ENCODE measurements around the gene APBA2.
"Not testable (repeated sequence)": the region's sequence is repeated elsewhere in the genome, so short reads cannot be mapped to it uniquely, and the experiment has no call there.

Gene APBA2

DNA sequence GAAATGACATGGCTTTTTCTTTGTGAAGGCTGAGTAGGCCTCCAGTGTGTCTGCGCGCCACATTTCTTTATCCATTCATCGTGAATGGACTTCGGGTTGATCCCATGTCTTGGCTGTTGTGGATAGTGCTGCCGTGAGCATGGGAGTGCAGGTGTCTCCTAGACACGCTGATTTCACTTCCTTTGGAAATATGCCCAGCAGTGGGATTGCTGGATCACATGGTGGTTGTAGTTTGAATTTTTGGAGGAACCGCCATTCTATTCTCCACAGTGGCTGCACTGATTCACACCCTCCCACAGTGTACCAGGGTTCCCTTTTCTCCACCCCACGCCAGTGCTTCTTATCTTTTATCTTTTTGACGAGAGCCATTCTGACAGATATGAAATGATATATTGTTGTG is 212.2 kb downstream of the APBA2 start:
- DNase-seq (ENCODE audit: extremely low spot score) = no peak
- ChIA-PET POLR2A (no interaction called here), CTCF (no interaction called here)
- TF ChIP-seq, protein P1, sequence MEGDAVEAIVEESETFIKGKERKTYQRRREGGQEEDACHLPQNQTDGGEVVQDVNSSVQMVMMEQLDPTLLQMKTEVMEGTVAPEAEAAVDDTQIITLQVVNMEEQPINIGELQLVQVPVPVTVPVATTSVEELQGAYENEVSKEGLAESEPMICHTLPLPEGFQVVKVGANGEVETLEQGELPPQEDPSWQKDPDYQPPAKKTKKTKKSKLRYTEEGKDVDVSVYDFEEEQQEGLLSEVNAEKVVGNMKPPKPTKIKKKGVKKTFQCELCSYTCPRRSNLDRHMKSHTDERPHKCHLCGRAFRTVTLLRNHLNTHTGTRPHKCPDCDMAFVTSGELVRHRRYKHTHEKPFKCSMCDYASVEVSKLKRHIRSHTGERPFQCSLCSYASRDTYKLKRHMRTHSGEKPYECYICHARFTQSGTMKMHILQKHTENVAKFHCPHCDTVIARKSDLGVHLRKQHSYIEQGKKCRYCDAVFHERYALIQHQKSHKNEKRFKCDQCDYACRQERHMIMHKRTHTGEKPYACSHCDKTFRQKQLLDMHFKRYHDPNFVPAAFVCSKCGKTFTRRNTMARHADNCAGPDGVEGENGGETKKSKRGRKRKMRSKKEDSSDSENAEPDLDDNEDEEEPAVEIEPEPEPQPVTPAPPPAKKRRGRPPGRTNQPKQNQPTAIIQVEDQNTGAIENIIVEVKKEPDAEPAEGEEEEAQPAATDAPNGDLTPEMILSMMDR (IDR thresholded peaks at IDR 0.05; ENCODE audit: control extremely low read depth, extremely low read depth, low read depth, missing control alignments) = no peak

DNA sequence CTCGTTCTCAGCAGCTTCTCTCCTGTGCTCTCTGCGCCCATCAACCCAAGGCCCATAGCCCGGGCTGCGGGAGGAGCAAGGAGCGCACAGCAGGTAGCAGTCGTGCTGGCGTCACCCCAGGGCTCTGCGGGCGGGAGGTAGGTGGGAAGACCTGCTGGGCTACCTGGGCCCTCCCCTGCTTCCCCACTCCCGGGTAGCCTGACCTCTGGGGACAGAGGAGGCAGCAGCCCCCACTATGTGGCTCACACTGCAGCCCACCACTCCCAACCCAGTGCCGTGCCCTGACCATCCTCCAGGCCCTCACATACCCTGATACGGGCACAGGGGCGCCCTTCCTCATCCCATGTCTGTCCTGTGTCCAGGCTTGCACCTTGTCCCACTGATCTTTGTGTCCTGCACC is 212.9 kb downstream of the APBA2 start:
- ChIA-PET CTCF (interaction anchor here (2.4 kb wide), 1 partner anchor 9 kb away, joined by 10 read pairs; no protein-coding TSS in a partner anchor), POLR2A (no interaction called here)
- TF ChIP-seq, protein P1 (IDR thresholded peaks at IDR 0.05; ENCODE audit: control extremely low read depth, extremely low read depth, low read depth, missing control alignments) = no peak
- DNase-seq (ENCODE audit: extremely low spot score) = no peak

- DNase-seq (ENCODE audit: extremely low spot score) = no peak
- POLR2A ChIA-PET = no interaction called here
- CTCF ChIA-PET = interaction anchor here (1.0 to 2.4 kb wide), 3 partner anchors 9 to 64 kb away, joined by 3 to 10 read pairs (median 4); no protein-coding TSS in a partner anchor
- TF ChIP-seq, protein P1 (IDR thresholded peaks at IDR 0.05; ENCODE audit: control extremely low read depth, extremely low read depth, low read depth, missing control alignments) = no peak
Observed at GRCh38 chr15:29099131-29099880, 213.5 kb downstream of the APBA2 start.

DNA sequence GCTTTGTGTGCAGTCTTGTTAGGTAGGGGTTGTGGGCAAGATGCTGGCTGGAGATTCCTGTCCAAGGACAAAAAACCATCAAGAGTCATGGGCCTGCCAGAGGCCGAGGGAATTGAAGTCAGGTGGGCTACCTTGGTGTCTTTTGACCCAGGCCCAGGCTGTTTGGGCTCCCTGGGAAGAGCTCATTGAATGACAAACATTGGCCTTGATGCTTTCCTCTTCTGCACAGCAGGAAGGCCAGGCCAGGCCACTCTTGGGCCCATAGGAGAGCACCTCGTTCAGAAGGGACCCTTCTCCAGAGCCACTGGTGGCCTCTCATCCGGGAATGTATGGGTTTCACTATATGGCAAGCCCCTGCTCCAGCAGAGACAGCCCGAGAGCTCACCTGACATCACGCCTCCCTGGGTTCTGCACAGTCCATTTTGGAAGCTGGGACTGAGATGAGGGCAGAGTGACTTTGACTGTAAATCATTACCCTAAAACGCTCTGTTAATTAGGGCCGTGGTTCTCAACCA is 214.8 kb downstream of the APBA2 start:
- ChIA-PET POLR2A (no interaction called here), CTCF (interaction anchor here (1.0 to 2.4 kb wide), 4 partner anchors 11 to 63 kb away, joined by 3 to 10 read pairs (median 4); no protein-coding TSS in a partner anchor)
- DNase-seq (ENCODE audit: extremely low spot score) = no peak
- TF ChIP-seq, protein P1 (IDR thresholded peaks at IDR 0.05; ENCODE audit: control extremely low read depth, extremely low read depth, low read depth, missing control alignments) = no peak

GRCh38 chr15:29101491-29101890 is 215.7 kb downstream of the APBA2 start:
- CTCF ChIA-PET = interaction anchor here (0.7 to 4.9 kb wide), 27 partner anchors 10 to 976 kb away, joined by 3 to 72 read pairs (median 4); no protein-coding TSS in a partner anchor
- POLR2A ChIA-PET = no interaction called here

DNA sequence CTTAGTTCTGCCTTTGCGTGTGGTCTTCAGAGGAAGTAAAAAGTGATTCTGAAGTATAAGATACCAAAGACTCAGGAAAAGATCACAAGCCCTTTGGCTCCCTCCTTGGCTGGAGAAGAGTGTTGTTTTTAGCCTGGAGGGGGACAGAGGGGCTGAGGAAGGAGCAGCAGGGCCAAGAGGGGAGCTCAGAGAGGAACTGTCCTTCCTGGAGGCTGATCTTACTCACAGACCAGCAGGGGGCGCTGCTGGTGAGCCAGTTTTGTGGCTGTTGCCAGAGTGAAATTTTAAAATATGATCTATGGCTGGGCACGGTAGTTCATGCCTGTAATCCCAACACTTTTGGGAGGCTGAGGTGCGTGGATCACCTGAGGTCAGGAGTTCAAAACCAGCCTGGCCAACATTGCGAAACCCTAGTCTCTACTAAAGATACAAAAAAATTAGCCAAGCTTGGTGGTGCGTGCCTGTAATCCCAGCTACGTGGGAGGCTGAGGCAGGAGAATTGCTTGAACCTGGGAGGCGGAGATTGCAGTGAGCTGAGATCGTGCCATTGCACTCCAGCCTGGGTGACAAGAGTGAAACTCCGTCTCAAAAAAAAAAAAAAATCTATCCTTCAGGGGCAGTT is 216.5 kb downstream of the APBA2 start:
- POLR2A ChIA-PET = not testable (repeated sequence)
- CTCF ChIA-PET = interaction anchor here (0.7 to 4.9 kb wide), 30 partner anchors 9 to 975 kb away, joined by 3 to 72 read pairs (median 4); no protein-coding TSS in a partner anchor
- peak; percentile 72 for DNase-seq (ENCODE audit: extremely low spot score)
- TF ChIP-seq, protein P1 (IDR thresholded peaks at IDR 0.05; ENCODE audit: control extremely low read depth, extremely low read depth, low read depth, missing control alignments) = peak; percentile 78

More at GRCh38 chr15:29101491-29101890, 215.7 kb downstream of the APBA2 start:
- DNase-seq (ENCODE audit: extremely low spot score) = no peak
- TF ChIP-seq, protein P1 (IDR thresholded peaks at IDR 0.05; ENCODE audit: control extremely low read depth, extremely low read depth, low read depth, missing control alignments) = no peak
